Measurements from ENCODE around the gene APBB2. TPM values are rescaled to one million over a fixed set of nuclear protein-coding genes. Genes with fewer than 3 reads are reported as not detected.

APBB2 gene
- total RNA-seq, 4 donors from 2014 or later = 66.3 to 133 (median 90.2) TPM

GRCh38 chr4:41146716-41147506 lies 67.4 kb downstream of the APBB2 start:
- H3K9me3 ChIP-seq = no peaks in the 10 kb centered on the region
- peak; percentile 48 for ATAC-seq
- no peak overlapping the region for H3K4me3 ChIP-seq
- peaks cover 33 to 75% (median 35%) of the 10 kb centered on the region in 3 donors for H3K4me1 ChIP-seq
- TF ChIP-seq POLR2A (IDR thresholded peaks at IDR 0.05) (no peak), POLR2AphosphoS5 (IDR thresholded peaks at IDR 0.05) (peak; percentile 10)
- no peaks in the 10 kb centered on the region for H3K27me3 ChIP-seq
- H3K36me3 ChIP-seq = no peaks in the 10 kb centered on the region
- H3K27ac ChIP-seq = peak overlapping the region in 3 of 4 donors; percentile 23 to 89 (median 85)
- 65 to 68% methylated on average over 12 to 13 of the region's 14 CpGs for WGBS, 2 donors (ENCODE audit: low coverage in 1 of 2)

GRCh38 chr4:41146196-41146595 lies 68.1 kb downstream of the APBB2 start:
- peaks cover 35 to 83% (median 39%) of the 10 kb centered on the region in 3 donors for H3K4me1 ChIP-seq

GRCh38 chr4:41145571-41146078 lies 68.7 kb downstream of the APBB2 start:
- Histone ChIP-seq H3K27me3 (no peaks in the 10 kb centered on the region), H3K36me3 (no peaks in the 10 kb centered on the region), H3K4me1 (peaks cover 35 to 88% (median 39%) of the 10 kb centered on the region in 3 donors), H3K9me3 (no peaks in the 10 kb centered on the region), H3K4me3 (no peak overlapping the region), H3K27ac (peak overlapping the region in 3 of 4 donors; percentile 85 to 98 (median 89))
- no peak for ATAC-seq
- TF ChIP-seq POLR2AphosphoS5 (IDR thresholded peaks at IDR 0.05) (no peak), EP300 (IDR thresholded peaks at IDR 0.05) (no peak), POLR2A (IDR thresholded peaks at IDR 0.05) (no peak), CTCF (IDR thresholded peaks at IDR 0.05) (no peak)
- 54 to 61% methylated on average over 2 to 3 of the region's 3 CpGs for WGBS, 2 donors (ENCODE audit: low coverage in 1 of 2)

More at GRCh38 chr4:41146196-41146595, 68.1 kb downstream of the APBB2 start:
- Histone ChIP-seq H3K4me3 (no peak overlapping the region), H3K9me3 (no peaks in the 10 kb centered on the region), H3K36me3 (no peaks in the 10 kb centered on the region), H3K27me3 (no peaks in the 10 kb centered on the region), H3K27ac (peak overlapping the region in 2 of 4 donors; percentile 85 to 89)
- ATAC-seq = no peak
- WGBS, 2 donors (ENCODE audit: low coverage in 1 of 2) = 86 to 92% methylated on average over 1 to 5 of the region's 5 CpGs
- TF ChIP-seq EP300 (IDR thresholded peaks at IDR 0.05) (no peak), POLR2A (IDR thresholded peaks at IDR 0.05) (no peak), CTCF (IDR thresholded peaks at IDR 0.05) (no peak), POLR2AphosphoS5 (IDR thresholded peaks at IDR 0.05) (no peak)

- no peak for TF ChIP-seq CTCF (IDR thresholded peaks at IDR 0.05)
- no peak for TF ChIP-seq EP300 (IDR thresholded peaks at IDR 0.05)
- TF ChIP-seq POLR2A (IDR thresholded peaks at IDR 0.05) = no peak
- Histone ChIP-seq H3K27ac (peak overlapping the region; percentile 85 to 98 (median 88)), H3K9me3 (no peaks in the 10 kb centered on the region), H3K4me1 (peaks cover 35 to 89% (median 39%) of the 10 kb centered on the region in 3 donors), H3K36me3 (no peaks in the 10 kb centered on the region), H3K4me3 (no peak overlapping the region), H3K27me3 (no peaks in the 10 kb centered on the region)
- WGBS, 2 donors (ENCODE audit: low coverage in 1 of 2) = 54 to 56% methylated on average over 5 of the region's 5 CpGs
- ATAC-seq = no peak
Observed at GRCh38 chr4:41144812-41145211, 69.5 kb downstream of the APBB2 start.

GRCh38 chr4:41144040-41144379 lies 70.3 kb downstream of the APBB2 start:
- ATAC-seq = no peak
- peak overlapping the region; percentile 85 to 98 (median 88) for H3K27ac ChIP-seq
- 15 to 21% methylated on average over 3 of the region's 3 CpGs for WGBS, 2 donors (ENCODE audit: low coverage in 1 of 2)
- no peaks in the 10 kb centered on the region for H3K27me3 ChIP-seq
- no peak for TF ChIP-seq CTCF (IDR thresholded peaks at IDR 0.05)
- H3K9me3 ChIP-seq = no peaks in the 10 kb centered on the region
- no peaks in the 10 kb centered on the region for H3K36me3 ChIP-seq
- peaks cover 35 to 83% (median 39%) of the 10 kb centered on the region in 3 donors for H3K4me1 ChIP-seq
- peak overlapping the region in 1 of 2 donors; percentile 26 for H3K4me3 ChIP-seq

Measured in gastroesophageal sphincter (tissue), 4 donors.